AG04450 (cell line): ENCODE measurements around the gene ETFA. TPM values are rescaled to one million over a fixed set of nuclear protein-coding genes. Genes with fewer than 3 reads are reported as not detected.

Experiments used
- CTCF ChIA-PET: fragments of 300-600, 350-600 bp; formaldehyde crosslinking; extraction: SDS; loops from one replicate; lab custom pipeline; 2022; ENCODE audit warnings: antibody characterized with exemption, inconsistent platforms; lab: Charles Lee
- POLR2A ChIA-PET: fragments of 350-600 bp; formaldehyde crosslinking; extraction: SDS; loops from one replicate; lab custom pipeline; 2021; ENCODE audit warnings: antibody characterized with exemption, inconsistent platforms; lab: Yijun Ruan, JAX
- DNase-seq: peaks from one replicate; pipeline ENCODE4 v3.0.0-alpha.2; 2011; ENCODE audit warnings: low read depth, low spot score
- H3K27ac ChIP-seq: one replicate; pipeline ENCODE4 v1.5.1; 2012; ENCODE audit warnings: low read depth, low read length, control low read depth
- H3K27me3 ChIP-seq: one replicate; pipeline ENCODE4 v1.6.0; 2012; ENCODE audit warnings: low read length; ENCODE audit not compliant: control insufficient read depth, insufficient read depth
- H3K4me3 ChIP-seq: 2 replicates; pipeline ENCODE4 v1.5.1; 2011; ENCODE audit warnings: mild to moderate bottlenecking, low read depth, low read length, control low read depth
- H3K9me3 ChIP-seq: 2 replicates; pipeline ENCODE4 v1.5.1; 2012; ENCODE audit warnings: low read length; ENCODE audit not compliant: control insufficient read depth, insufficient read depth
- polyA plus RNA-seq: library from polyadenylated mRNA; depleted of rRNA; stranded (reverse); fragments of >200 nt; gene quantifications from 2 replicates; pipeline ENCODE4 v1.2.3, GENCODE V29; 2011
- TF ChIP-seq, protein P1 (sequence below): IDR thresholded peaks from 2 replicates; pipeline ENCODE4 v1.5.1; 2011; ENCODE audit warnings: low read depth, low read length, control low read depth, inconsistent platforms

Gene ETFA
- polyA plus RNA-seq, 1 experiment = 208 TPM

DNA sequence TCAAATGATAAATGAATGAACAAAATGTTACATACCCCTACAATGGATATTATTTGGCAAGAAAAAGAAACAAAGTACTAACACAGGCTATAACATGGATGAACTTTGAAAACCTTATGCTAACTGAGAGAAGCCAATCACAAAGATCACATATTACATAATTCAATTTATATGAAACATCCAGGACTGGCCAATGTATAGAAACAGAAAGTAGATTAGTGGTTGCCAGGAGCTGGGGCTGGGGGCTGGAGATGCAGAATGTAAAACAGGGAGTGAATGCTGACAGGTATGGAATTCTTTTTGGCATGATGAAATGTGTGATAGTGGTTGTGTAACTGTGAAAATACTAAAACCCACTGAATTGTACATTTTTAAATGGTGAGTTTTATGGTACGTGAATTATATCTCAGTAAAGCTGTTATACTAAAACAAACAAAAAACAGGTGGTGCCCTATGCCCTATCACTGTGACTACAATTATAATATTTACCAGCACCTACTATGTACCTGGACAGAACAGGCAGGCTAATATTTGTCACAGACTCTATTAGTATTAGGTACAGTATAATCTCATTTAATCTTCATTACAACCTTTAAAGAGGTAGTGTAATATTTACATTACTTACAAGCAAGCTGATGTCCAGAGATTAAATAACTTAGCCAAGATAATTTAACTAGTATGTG lies 90.0 kb downstream of the ETFA start:
- Histone ChIP-seq H3K9me3 (no peaks in the 10 kb centered on the region), H3K27me3 (no peaks in the 10 kb centered on the region), H3K27ac (no peak overlapping the region), H3K4me3 (no peak overlapping the region)
- TF ChIP-seq, protein P1, sequence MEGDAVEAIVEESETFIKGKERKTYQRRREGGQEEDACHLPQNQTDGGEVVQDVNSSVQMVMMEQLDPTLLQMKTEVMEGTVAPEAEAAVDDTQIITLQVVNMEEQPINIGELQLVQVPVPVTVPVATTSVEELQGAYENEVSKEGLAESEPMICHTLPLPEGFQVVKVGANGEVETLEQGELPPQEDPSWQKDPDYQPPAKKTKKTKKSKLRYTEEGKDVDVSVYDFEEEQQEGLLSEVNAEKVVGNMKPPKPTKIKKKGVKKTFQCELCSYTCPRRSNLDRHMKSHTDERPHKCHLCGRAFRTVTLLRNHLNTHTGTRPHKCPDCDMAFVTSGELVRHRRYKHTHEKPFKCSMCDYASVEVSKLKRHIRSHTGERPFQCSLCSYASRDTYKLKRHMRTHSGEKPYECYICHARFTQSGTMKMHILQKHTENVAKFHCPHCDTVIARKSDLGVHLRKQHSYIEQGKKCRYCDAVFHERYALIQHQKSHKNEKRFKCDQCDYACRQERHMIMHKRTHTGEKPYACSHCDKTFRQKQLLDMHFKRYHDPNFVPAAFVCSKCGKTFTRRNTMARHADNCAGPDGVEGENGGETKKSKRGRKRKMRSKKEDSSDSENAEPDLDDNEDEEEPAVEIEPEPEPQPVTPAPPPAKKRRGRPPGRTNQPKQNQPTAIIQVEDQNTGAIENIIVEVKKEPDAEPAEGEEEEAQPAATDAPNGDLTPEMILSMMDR = no peak
- CTCF ChIA-PET = interaction anchor here (1.0 kb wide), 1 partner anchor 25 kb away, joined by 3 read pairs; no protein-coding TSS in a partner anchor
- POLR2A ChIA-PET = no interaction called here
- DNase-seq = no peak

DNA sequence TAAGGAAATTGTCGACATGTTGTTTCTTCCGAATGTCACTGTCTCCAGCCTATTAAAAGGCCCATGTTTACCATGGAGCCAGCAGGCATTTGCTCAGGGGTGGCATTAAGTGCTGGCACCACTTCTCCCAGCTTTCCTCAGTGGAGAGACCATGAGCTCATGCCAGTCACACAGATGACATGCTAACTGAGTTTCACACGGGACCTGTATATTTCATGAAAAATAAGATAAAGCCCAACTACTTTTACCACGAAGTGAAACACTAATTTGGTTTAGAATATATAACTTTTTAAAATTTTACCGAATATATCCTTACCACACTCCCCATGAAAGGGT lies 93.4 kb downstream of the ETFA start:
- Histone ChIP-seq H3K4me3 (no peak overlapping the region), H3K27me3 (no peaks in the 10 kb centered on the region), H3K27ac (no peak overlapping the region), H3K9me3 (no peaks in the 10 kb centered on the region)
- ChIA-PET POLR2A (interaction anchor here (0.5 kb wide), 1 partner anchor 722 kb away, joined by 3 read pairs; no protein-coding TSS in a partner anchor), CTCF (no interaction called here)
- no peak for DNase-seq
- TF ChIP-seq, protein P1 = no peak

DNA sequence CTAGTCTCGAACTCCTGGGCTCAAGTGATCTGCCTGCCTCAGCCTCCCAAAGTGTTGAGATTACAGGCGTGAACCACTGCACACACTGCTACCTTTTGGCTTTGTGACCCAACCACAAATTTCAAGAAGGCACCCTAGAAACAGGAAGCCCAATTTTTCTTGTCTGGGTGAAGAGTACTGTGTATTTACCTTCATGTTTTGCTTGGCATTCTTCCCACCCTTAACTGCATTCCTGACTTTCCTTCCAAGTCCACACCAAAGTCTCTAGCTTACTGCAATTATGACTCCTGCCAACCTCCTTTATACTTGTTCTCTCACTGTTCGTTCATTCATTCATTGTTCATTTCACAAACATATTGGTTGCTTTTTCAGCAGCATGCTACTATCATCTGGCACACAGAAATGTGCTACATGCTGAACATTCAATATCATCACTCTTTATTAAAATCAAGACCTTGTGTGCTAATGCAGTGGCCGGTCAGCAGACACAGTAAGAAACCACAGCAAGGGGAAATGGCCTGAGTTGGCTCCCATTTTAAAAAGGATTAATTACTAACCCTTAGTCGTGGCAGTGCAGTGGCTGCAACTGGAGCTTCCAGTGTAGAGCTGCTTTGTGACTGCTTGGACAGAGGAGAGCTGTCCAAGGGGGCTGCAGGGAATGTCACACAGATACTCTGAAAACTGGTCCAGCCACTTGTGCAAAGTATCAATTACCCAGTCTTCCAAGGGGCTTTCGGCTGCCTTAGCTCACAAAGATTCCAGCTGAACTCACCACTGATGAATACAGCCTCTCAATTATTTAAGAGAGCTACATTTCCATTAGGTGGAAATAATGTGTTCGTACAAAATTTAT lies 94.0 kb downstream of the ETFA start:
- CTCF ChIA-PET = interaction anchor here (1.6 kb wide), 1 partner anchor 18 kb away, joined by 4 read pairs; no protein-coding TSS in a partner anchor
- POLR2A ChIA-PET = interaction anchor here (0.5 to 0.6 kb wide), 2 partner anchors 21 to 723 kb away, joined by 3 to 4 read pairs; no protein-coding TSS in a partner anchor
- TF ChIP-seq, protein P1 = no peak
- DNase-seq = no peak
- Histone ChIP-seq H3K27me3 (no peaks in the 10 kb centered on the region), H3K27ac (peak overlapping the region; percentile 50), H3K4me3 (no peak overlapping the region), H3K9me3 (no peaks in the 10 kb centered on the region)

DNA sequence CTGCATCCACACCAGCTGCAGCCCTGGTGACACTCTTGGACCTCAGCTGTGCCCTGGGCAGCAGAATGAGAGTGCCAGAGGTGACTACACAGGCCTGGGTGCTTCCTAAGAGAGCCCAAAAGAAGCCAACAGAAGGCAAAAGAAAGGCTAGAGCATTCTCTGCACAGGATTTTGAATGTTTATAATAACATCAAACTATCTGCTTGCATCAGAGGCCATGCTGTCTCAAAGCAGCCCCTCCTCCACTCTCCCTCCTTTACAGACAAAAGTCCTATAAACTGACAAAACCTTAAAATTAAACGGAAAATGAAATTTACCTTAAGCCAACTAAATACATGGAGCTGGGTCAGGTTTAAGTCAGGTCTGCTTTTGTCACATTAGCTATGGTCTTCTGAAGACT lies 95.6 kb downstream of the ETFA start:
- CTCF ChIA-PET = interaction anchor here (1.2 kb wide), 1 partner anchor 25 kb away, joined by 6 read pairs; no protein-coding TSS in a partner anchor
- Histone ChIP-seq H3K4me3 (no peak overlapping the region), H3K27me3 (no peaks in the 10 kb centered on the region), H3K27ac (peak overlapping the region; percentile 24), H3K9me3 (no peaks in the 10 kb centered on the region)
- TF ChIP-seq, protein P1 = no peak
- no peak for DNase-seq
- POLR2A ChIA-PET = no interaction called here

DNA sequence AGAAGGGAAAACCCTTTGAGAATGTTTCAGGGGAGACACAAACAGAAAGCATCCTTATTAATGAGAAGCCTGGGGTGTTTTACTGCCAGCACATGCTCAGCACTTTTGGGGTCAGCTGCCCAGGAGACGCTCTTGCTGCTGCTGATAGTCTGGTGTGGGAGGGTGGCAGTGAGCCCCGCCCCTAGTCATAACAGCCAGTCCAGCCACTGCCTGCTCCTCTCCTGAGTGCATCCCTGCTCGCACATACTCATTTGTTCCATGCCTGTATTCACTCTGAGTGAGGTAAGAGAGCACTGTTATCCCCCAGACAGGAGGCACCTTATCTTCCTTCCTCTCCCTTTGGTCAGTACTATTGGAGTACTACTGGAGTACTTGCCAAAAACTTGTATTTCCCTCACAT lies 101.3 kb downstream of the ETFA start:
- no peak overlapping the region for H3K4me3 ChIP-seq
- no peak for DNase-seq
- H3K27ac ChIP-seq = no peak overlapping the region
- TF ChIP-seq, protein P1 = no peak
- CTCF ChIA-PET = no interaction called here
- H3K9me3 ChIP-seq = no peaks in the 10 kb centered on the region
- POLR2A ChIA-PET = no interaction called here
- H3K27me3 ChIP-seq = no peaks in the 10 kb centered on the region
